Inferior parietal cortex (tissue), 1 donor: Measurements from ENCODE around the gene CTSH.

Experiments
- DNase-seq: peaks from one replicate; pipeline ENCODE4 v3.0.0-alpha.2; 2016; ENCODE audit errors: extremely low spot score

CTSH gene

GRCh38 chr15:78977591-78978347 lies 32.9 kb upstream of the CTSH start:
- no peak for DNase-seq

GRCh38 chr15:78977091-78977571 lies 32.3 kb upstream of the CTSH start:
- no peak for DNase-seq

GRCh38 chr15:78976691-78977090 lies 31.8 kb upstream of the CTSH start:
- no peak for DNase-seq

GRCh38 chr15:78974272-78974918 lies 29.5 kb upstream of the CTSH start:
- DNase-seq, result no peak

GRCh38 chr15:78969687-78970349 lies 25.0 kb upstream of the CTSH start:
- DNase-seq, result no peak

GRCh38 chr15:78968539-78969271 lies 23.9 kb upstream of the CTSH start:
- no peak for DNase-seq

GRCh38 chr15:78968114-78968513 lies 23.3 kb upstream of the CTSH start:
- DNase-seq, result no peak

- no peak for DNase-seq
Observed at GRCh38 chr15:78960308-78960707, 15.5 kb upstream of the CTSH start.

- DNase-seq, result no peak
Observed at GRCh38 chr15:78959360-78959759, 14.5 kb upstream of the CTSH start.

- no peak for DNase-seq
Observed at GRCh38 chr15:78957416-78958093, 12.7 kb upstream of the CTSH start.

- no peak for DNase-seq
Observed at GRCh38 chr15:78956937-78957336, 12.1 kb upstream of the CTSH start.

- DNase-seq, result no peak
Observed at GRCh38 chr15:78955355-78955754, 10.5 kb upstream of the CTSH start.

GRCh38 chr15:78951841-78952238 lies 7.0 kb upstream of the CTSH start:
- no peak for DNase-seq

- DNase-seq, result no peak
Observed at GRCh38 chr15:78950902-78951840, 6.3 kb upstream of the CTSH start.

GRCh38 chr15:78950343-78950742 lies 5.5 kb upstream of the CTSH start:
- DNase-seq, result no peak

GRCh38 chr15:78949461-78949860 lies 4.6 kb upstream of the CTSH start:
- no peak for DNase-seq

GRCh38 chr15:78947506-78947905 lies 2.7 kb upstream of the CTSH start:
- DNase-seq, result no peak

- DNase-seq, result no peak
Observed at GRCh38 chr15:78946493-78946892, 1.6 kb upstream of the CTSH start.

- DNase-seq, result no peak
Observed at GRCh38 chr15:78944202-78944625, 632 bp downstream of the CTSH start.

- no peak for DNase-seq
Observed at GRCh38 chr15:78943692-78944091, 1.2 kb downstream of the CTSH start.
